HG02840 (cell line): Measurements from ENCODE around the gene PLA2G12B.
"Not testable (repeated sequence)": the region's sequence is repeated elsewhere in the genome, so short reads cannot be mapped to it uniquely, and the experiment has no call there.

Experiments used
- ATAC-seq: cut with Tn5 transposase; IDR thresholded peaks from one replicate; pipeline ENCODE4 v1.9.1; 2021; ENCODE audit warnings: mild to moderate bottlenecking, moderate library complexity, moderate number of reproducible peaks; ENCODE audit not compliant: unreplicated experiment, low FRiP score

Gene PLA2G12B, protein sequence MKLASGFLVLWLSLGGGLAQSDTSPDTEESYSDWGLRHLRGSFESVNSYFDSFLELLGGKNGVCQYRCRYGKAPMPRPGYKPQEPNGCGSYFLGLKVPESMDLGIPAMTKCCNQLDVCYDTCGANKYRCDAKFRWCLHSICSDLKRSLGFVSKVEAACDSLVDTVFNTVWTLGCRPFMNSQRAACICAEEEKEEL

DNA sequence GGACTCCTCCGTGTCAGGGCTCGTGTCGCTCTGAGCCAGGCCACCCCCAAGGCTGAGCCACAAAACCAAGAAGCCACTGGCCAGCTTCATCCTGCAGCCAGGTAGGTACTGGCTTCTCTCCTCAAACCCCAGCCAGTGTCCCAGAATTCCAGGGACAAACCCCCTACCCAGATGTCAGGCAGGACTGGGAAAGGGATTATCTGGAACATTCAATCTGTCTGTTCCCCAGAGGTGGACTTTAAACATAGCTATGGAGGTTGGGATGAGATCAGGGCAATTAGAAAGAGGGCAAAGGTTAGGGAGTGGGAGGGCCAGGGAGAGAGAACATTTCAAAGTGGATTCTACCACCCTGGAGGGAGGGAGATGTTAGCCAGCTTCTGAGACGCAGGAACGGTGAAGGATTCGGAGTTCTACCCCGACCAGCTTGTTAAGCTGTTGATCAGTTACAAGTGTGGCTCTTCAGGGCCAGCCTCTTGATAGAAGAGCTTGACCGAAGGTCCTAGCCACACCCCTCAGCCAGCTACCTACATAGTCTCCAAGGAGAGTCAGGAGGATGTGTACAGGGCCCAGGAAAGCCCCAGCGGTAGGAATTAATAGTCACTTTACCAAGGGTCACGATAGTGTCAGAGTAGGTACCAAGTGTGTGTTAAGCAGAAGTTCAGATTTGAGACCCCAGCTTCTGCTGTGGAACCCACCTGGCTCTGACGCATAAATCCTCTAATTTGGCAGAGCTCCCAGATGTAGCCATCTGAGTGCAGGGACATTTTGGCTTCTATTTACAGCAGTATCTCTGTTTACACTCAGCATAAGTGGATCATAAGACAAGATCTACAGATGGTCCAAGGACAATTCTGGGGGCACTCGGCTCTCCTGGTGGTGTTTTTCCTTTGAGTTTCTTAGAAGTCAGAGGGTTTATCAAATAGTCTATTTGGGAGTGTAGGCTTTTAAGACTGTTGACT lies at the start of gene PLA2G12B:
TSS of gene PLA2G12B (minus strand) at position 211 of the 959 bp plus-strand sequence. CDS start at position 90, 121 bp downstream.
- ATAC-seq, result no peak

DNA sequence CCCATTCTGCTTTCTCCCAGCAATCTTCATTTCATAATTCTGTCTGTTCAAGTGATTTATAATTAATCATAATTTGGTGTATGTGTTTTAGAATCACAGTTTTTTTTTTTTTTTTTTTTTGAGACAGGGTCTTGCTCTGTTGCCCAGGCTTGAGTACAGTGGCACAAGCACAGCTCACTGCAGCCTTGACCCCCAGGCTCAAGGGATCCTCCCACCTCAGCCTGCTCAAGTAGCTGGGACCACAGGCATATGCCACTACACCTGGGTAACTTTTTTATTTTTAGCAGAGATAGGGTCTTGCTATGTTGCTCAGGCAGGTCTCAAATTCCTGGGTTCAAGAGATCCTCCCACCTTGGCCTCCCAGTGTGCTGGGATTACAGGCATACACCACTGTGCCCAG lies 49.2 kb upstream of the PLA2G12B start:
- no peak for ATAC-seq

- no peak for ATAC-seq
These were observed 46.4 kb upstream of the PLA2G12B start for GRCh38 chr10:73000973-73001372.

DNA sequence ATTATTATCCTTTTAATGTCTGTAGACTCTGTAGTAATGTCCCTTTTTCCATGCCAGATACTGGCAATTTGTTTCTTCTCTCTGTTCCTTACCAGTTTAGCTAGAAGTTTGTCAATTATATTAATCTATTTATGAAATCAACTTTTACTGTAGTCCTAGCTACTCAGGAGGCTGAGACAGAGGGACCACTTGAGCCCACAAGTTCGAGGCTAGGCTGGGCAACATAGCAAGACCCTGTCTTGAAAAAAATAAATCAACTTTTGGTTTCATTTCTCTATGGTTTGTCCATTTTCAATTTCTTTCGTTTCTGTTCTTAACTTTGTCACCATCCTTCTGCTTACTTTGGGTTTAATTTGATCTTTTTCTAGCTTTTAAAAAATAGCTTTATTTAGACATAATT lies 42.5 kb upstream of the PLA2G12B start:
- ATAC-seq, result no peak

GRCh38 chr10:72995459-72995858 lies 40.9 kb upstream of the PLA2G12B start:
- ATAC-seq, result not testable (repeated sequence)

DNA sequence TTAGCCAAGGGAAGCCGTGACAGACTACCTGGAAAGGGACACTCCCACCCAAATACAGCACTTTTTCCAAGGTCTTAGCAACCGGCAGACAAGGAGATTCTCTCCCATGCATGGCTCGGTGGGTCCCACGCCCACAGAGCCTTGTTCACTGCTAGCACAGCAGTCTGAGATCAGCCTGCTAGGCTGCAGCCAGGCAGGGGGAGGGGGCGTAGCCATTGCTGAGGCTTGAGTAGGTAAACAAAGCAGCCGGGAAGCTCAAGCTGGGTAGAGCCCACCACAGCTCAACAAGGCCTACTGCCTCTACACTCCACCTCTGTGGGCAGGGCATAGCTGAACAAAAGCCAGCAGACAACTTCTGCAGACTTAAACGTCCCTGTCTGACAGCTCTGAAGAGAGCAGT lies 35.2 kb upstream of the PLA2G12B start:
- ATAC-seq, result not testable (repeated sequence)

- not testable (repeated sequence) for ATAC-seq
These were observed 30.0 kb upstream of the PLA2G12B start for GRCh38 chr10:72984618-72985017.

- ATAC-seq, result no peak
These were observed 27.4 kb upstream of the PLA2G12B start for GRCh38 chr10:72981882-72982529.

- ATAC-seq, result no peak
These were observed 26.6 kb upstream of the PLA2G12B start for GRCh38 chr10:72981028-72981881.

DNA sequence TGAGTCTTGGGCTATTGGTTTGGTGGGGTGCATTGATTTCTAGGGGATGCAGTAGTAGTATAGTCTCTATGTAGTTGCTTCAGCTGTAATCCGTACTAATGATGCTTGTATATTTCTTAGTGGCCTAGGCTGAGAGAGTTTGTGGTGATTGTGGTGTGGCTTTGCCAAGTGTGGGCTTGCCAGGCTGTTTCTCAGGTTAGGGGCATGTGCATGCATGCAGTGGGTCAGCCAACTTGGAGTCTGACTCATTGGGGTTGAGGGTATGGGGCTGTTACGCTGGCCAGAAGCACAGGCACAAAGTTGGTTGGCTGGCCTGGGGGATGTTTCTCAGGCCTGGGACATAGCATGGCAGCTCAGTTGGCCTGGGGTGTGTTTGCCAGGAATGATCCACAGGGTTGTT lies 25.7 kb upstream of the PLA2G12B start:
- ATAC-seq, result no peak

DNA sequence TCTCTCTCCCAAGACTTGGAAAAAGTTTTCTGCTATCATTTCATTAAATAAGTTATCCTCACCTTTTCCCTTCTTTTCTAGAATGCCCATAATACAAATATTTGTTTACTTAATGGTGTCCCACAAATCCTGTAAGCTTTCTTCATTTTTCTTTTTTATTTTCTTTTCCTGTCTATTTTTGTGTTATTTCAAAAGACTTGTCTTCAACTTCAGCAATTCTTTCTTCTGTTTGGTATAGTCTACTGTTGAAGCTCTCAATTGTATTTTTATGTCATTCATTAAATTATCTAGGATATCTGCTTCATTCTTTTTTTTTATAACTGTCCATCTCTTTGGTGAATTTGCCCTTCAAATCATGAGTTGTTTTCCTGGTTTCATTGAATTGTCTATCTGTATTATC lies 25.1 kb upstream of the PLA2G12B start:
- ATAC-seq, result no peak

GRCh38 chr10:72976886-72977285 lies 22.3 kb upstream of the PLA2G12B start:
- ATAC-seq, result no peak

GRCh38 chr10:72956001-72956400 lies 1.4 kb upstream of the PLA2G12B start:
- no peak for ATAC-seq

DNA sequence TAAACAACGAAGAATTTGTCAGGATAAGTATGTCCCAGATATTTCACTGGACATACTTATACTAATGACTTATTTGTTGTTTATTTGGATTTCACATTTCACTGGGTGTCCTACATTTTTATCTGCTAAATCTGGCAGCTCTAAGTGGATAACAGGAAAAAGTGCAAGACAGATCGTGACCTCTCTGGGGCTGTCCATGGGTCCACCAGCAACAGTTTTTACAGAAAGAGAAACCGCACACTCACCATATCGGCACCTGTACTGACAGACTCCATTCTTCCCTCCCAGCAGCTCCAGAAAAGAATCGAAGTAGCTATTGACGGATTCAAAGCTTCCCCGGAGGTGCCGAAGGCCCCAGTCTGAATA lies 393 bp downstream of the PLA2G12B start:
- no peak for ATAC-seq

DNA sequence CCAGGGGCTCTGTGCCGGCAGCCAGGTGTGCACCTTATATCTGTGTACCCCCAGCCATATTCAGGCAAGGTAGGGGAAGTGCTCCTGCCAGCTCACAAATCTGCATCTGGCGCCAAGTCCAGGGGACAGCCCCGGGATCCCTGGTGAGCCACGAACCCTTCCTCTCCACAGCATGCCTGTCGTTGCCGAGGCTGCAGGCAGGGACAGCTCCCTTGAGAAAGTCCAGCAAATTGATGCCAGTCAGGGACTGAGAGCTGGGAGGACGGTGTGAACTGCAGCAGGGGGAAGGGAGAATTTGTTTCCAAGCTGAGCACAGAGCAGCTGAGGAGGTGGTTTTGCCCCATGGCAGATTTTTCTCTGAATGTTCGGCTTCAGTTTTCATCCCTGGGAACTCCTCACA lies 919 bp downstream of the PLA2G12B start:
- ATAC-seq, result no peak

DNA sequence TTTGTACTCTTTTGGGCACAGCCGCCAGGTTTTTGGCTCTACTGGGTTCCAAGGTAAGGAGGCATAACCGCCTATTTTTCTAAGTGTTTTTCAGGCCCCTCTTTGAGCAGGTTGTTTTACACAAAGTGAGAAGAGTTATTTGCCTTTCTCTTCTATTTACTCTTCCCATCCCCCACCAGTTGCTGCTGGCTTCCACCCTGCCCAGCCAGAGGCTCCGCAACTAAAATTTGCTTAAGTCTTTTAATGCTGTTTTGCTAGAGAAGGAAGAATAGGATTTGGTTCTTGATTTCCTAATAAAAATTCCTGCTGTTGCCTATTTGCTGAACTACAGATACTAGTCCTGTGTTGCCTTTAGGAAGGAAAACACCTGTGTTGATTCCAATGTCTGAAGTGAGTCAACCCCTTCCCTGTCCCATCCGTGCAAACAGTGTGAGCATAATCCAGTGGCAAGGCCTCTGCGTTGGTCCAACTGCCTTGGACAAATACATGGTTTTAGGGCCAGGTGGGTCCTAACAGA lies 1.9 kb downstream of the PLA2G12B start:
- ATAC-seq, result no peak

DNA sequence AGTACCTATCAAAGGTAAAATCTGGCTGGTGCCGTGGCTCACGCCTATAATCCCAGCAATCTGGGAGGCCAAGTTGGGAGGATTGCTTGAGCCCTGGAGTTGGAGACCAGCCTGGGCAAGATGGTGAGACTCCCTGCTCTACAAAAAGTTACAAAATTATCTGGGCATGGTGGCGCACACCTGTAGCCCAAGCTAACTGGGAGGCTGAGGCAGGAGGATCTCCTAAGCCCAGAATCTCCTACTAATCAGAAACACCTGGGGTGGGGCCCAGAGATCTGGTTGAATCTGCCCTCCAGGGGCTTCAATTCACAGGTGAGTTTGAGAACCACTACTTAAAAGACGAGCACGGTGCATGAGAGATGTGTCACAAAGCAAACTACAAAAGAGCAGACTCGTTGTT lies 2.4 kb downstream of the PLA2G12B start:
- ATAC-seq, result no peak

DNA sequence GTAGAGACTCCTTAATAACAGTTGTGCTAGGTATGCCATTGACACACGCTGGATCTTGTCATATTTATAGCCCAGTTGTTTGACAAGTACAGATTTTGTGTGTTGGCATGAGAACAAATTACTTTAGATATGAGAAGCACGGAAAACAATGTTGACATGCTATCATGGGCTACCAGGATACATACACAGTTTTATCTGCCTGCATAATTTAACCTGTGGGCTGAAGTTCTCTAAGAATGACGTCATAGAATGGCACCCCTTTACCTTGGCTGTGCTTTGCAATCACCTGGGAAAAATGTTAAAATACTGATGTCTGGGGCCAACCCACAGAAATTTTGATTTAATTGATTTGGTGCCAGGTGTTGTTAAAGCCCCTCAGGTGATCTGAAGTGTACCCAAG lies 2.8 kb downstream of the PLA2G12B start:
- ATAC-seq, result no peak

DNA sequence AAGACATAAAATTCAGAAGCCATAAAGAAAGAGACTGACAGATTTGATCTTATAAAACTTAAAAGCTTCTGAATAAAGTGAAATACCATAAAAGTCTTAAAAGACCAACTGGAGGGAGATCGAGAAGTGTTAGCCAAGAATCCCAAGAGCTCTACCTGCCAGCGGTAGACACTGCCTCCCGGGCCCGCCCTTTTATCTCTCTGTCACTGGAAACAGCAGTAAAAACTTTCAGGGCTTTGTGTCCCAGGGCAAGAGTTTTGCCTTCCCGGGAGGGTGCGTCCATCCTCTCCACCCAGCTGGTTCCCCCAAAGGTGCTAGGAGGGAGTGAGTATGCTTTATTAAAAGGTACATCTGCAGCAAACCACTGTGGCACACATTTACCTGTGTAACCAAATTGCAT lies 5.8 kb downstream of the PLA2G12B start:
- ATAC-seq, result no peak

DNA sequence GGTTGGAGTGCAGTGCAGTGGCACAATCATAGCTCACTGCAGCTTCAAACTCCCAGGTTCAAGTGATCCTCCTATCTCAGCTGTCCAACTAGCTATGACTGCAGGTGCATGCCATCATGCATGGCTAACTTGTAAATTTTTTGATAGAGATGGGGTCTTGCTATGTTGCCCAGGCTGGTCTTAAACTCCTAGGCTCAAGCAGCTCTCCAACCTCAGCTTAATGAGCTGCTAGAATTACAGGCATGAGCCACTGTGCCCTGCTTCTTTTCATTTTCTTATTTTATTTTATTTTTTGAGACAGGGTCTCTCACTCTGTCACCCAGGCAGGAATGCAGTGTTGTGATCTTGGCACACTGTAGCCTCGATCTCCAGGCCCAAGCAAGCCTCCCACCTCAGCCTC lies 7.6 kb downstream of the PLA2G12B start:
- no peak for ATAC-seq
